ENCODE data around the gene NUP93. TPM values are rescaled to one million over a fixed set of nuclear protein-coding genes. Genes with fewer than 3 reads are reported as not detected.

NUP93 gene
- total RNA-seq, 2 experiments from 2014 or later = 45.6 to 47.2 TPM

GRCh38 chr16:56777001-56777400, 47.1 kb downstream of the NUP93 start:
- Mint-ChIP-seq H3K9me3 (no peaks in the 10 kb centered on the region), H3K27me3 (no peaks in the 10 kb centered on the region), H3K27ac (no peak overlapping the region), H3K36me3 (ENCODE audit: low read depth) (no peaks in the 10 kb centered on the region), H3K4me1 (ENCODE audit: low read depth) (peaks cover 44% of the 10 kb centered on the region), H3K4me3 (no peak overlapping the region)
- Histone ChIP-seq H3K27ac (ENCODE audit: low read depth in 1 of 2, low read length in 2 of 2) (no peak overlapping the region), H3K27me3 (ENCODE audit: control insufficient read depth in 1 of 2, insufficient read depth in 2 of 2, low read length in 2 of 2) (no peaks in the 10 kb centered on the region), H3K4me1 (ENCODE audit: insufficient read depth, low read length) (peaks cover 3% of the 10 kb centered on the region), H3K9me3 (ENCODE audit: control insufficient read depth in 1 of 2, insufficient read depth in 1 of 2, low read length in 2 of 2) (no peaks in the 10 kb centered on the region), H3K36me3 (ENCODE audit: insufficient read depth, low read length) (no peaks in the 10 kb centered on the region), H3K4me3 (ENCODE audit: low read length) (no peak overlapping the region)
- intact Hi-C loops (cut with DNase I, micrococcal nuclease) = no loop called here
- DNase-seq = no peak
- POLR2A ChIA-PET = no interaction called here
- TF ChIP-seq CTCF (IDR thresholded peaks at IDR 0.05) = no peak
- no peak for ATAC-seq (ENCODE audit: poor library complexity)
- CTCF ChIA-PET = interaction anchor here (1.8 kb wide), 1 partner anchor 23 kb away, joined by 6 read pairs; no protein-coding TSS in a partner anchor

GRCh38 chr16:56777482-56777881, 47.6 kb downstream of the NUP93 start:
- Histone ChIP-seq H3K27me3 (ENCODE audit: control insufficient read depth in 1 of 2, insufficient read depth in 2 of 2, low read length in 2 of 2) (no peaks in the 10 kb centered on the region), H3K27ac (ENCODE audit: low read depth in 1 of 2, low read length in 2 of 2) (no peak overlapping the region), H3K4me3 (ENCODE audit: low read length) (no peak overlapping the region), H3K4me1 (ENCODE audit: insufficient read depth, low read length) (peaks cover 2% of the 10 kb centered on the region), H3K9me3 (ENCODE audit: control insufficient read depth in 1 of 2, insufficient read depth in 1 of 2, low read length in 2 of 2) (no peaks in the 10 kb centered on the region), H3K36me3 (ENCODE audit: insufficient read depth, low read length) (no peaks in the 10 kb centered on the region)
- H3K4me1 Mint-ChIP-seq (ENCODE audit: low read depth) = peaks cover 44% of the 10 kb centered on the region
- intact Hi-C loops (cut with DNase I, micrococcal nuclease) = no loop called here
- DNase-seq (no peak), ATAC-seq (ENCODE audit: poor library complexity) (no peak)
- TF ChIP-seq CTCF (IDR thresholded peaks at IDR 0.05) = no peak
- ChIA-PET POLR2A (no interaction called here), CTCF (interaction anchor here (1.8 kb wide), 1 partner anchor 22 kb away, joined by 6 read pairs; no protein-coding TSS in a partner anchor)
- no peaks in the 10 kb centered on the region for H3K36me3 Mint-ChIP-seq (ENCODE audit: low read depth)
- H3K4me3 Mint-ChIP-seq = no peak overlapping the region
- H3K9me3 Mint-ChIP-seq = no peaks in the 10 kb centered on the region
- H3K27me3 Mint-ChIP-seq = no peaks in the 10 kb centered on the region
- no peak overlapping the region for H3K27ac Mint-ChIP-seq

- CTCF ChIA-PET = no interaction called here
- Mint-ChIP-seq H3K4me3 (no peak overlapping the region), H3K27me3 (no peaks in the 10 kb centered on the region), H3K27ac (no peak overlapping the region), H3K36me3 (ENCODE audit: low read depth) (no peaks in the 10 kb centered on the region), H3K9me3 (no peaks in the 10 kb centered on the region), H3K4me1 (ENCODE audit: low read depth) (peaks cover 41% of the 10 kb centered on the region)
- H3K9me3 ChIP-seq (ENCODE audit: control insufficient read depth in 1 of 2, insufficient read depth in 1 of 2, low read length in 2 of 2) = no peaks in the 10 kb centered on the region
- intact Hi-C loops (cut with DNase I, micrococcal nuclease) = no loop called here
- H3K4me3 ChIP-seq (ENCODE audit: low read length) = no peak overlapping the region
- POLR2A ChIA-PET = no interaction called here
- no peak overlapping the region for H3K27ac ChIP-seq (ENCODE audit: low read depth in 1 of 2, low read length in 2 of 2)
- TF ChIP-seq CTCF (IDR thresholded peaks at IDR 0.05) = no peak
- DNase-seq = no peak
- no peaks in the 10 kb centered on the region for H3K36me3 ChIP-seq (ENCODE audit: insufficient read depth, low read length)
- peaks cover 2% of the 10 kb centered on the region for H3K4me1 ChIP-seq (ENCODE audit: insufficient read depth, low read length)
- H3K27me3 ChIP-seq (ENCODE audit: control insufficient read depth in 1 of 2, insufficient read depth in 2 of 2, low read length in 2 of 2) = no peaks in the 10 kb centered on the region
- no peak for ATAC-seq (ENCODE audit: poor library complexity)
Observed at GRCh38 chr16:56779906-56780305, 50.0 kb downstream of the NUP93 start.

Data from CD4-positive, alpha-beta T cell (primary cell).